ENCODE measurements around the gene SNHG17.

Gene SNHG17

GRCh38 chr20:38430679-38431325, 4.3 kb downstream of the SNHG17 start:
- no peak overlapping the region for H3K27ac ChIP-seq (ENCODE audit: low read length)
- DNase-seq: no peak
- H3K36me3 ChIP-seq (ENCODE audit: insufficient read depth, low read length): peaks cover 88% of the 10 kb centered on the region
- no peak for ATAC-seq (ENCODE audit: insufficient read depth, low read depth)
- TF ChIP-seq EZH2 (IDR thresholded peaks at IDR 0.05; ENCODE audit: borderline replicate concordance, low read depth, low read length, severe bottlenecking): no peak
- no peak for TF ChIP-seq CTCF (IDR thresholded peaks at IDR 0.05; ENCODE audit: borderline replicate concordance, extremely low read depth, low read length, poor library complexity, severe bottlenecking)
- H3K9me3 ChIP-seq (ENCODE audit: insufficient read depth, low read length, severe bottlenecking): no peaks in the 10 kb centered on the region
- peaks cover 89% of the 10 kb centered on the region for H3K79me2 ChIP-seq (ENCODE audit: insufficient read depth, low read length)
- peak overlapping the region; percentile 91; the same call in 1 of the 2 replicates for H3K4me2 ChIP-seq (ENCODE audit: insufficient read depth, low read length)
- H3K4me3 ChIP-seq (ENCODE audit: low read depth in 1 of 2, low read length in 2 of 2): peak overlapping the region in 1 of 2 experiments; percentile 80; a peak in 1 of 4 replicates
- H3K9ac ChIP-seq (ENCODE audit: low read depth, low read length): no peak overlapping the region
- H2AFZ ChIP-seq (ENCODE audit: low read depth, low read length): no peak overlapping the region
- H3K4me1 ChIP-seq (ENCODE audit: insufficient read depth, low read length): peaks cover 59% of the 10 kb centered on the region
- H4K20me1 ChIP-seq (ENCODE audit: insufficient read depth, low read length): peaks cover 83% of the 10 kb centered on the region
- no peaks in the 10 kb centered on the region for H3K27me3 ChIP-seq (ENCODE audit: insufficient read depth, low read length, poor library complexity)

GRCh38 chr20:38429301-38429700, 5.8 kb downstream of the SNHG17 start:
- Histone ChIP-seq H3K4me1 (ENCODE audit: insufficient read depth, low read length) (peaks cover 52% of the 10 kb centered on the region), H3K9ac (ENCODE audit: low read depth, low read length) (no peak overlapping the region), H3K79me2 (ENCODE audit: insufficient read depth, low read length) (peaks cover 95% of the 10 kb centered on the region), H3K27ac (ENCODE audit: low read length) (no peak overlapping the region), H3K4me2 (ENCODE audit: insufficient read depth, low read length) (peak overlapping the region; percentile 36; the same call in 1 of the 2 replicates), H2AFZ (ENCODE audit: low read depth, low read length) (no peak overlapping the region), H3K9me3 (ENCODE audit: insufficient read depth, low read length, severe bottlenecking) (no peaks in the 10 kb centered on the region), H3K4me3 (ENCODE audit: low read depth in 1 of 2, low read length in 2 of 2) (no peak overlapping the region), H3K36me3 (ENCODE audit: insufficient read depth, low read length) (peaks cover 95% of the 10 kb centered on the region), H3K27me3 (ENCODE audit: insufficient read depth, low read length, poor library complexity) (no peaks in the 10 kb centered on the region), H4K20me1 (ENCODE audit: insufficient read depth, low read length) (peaks cover 96% of the 10 kb centered on the region)
- ATAC-seq (ENCODE audit: insufficient read depth, low read depth) (no peak), DNase-seq (no peak)
- TF ChIP-seq CTCF (IDR thresholded peaks at IDR 0.05; ENCODE audit: borderline replicate concordance, extremely low read depth, low read length, poor library complexity, severe bottlenecking) (no peak), EZH2 (IDR thresholded peaks at IDR 0.05; ENCODE audit: borderline replicate concordance, low read depth, low read length, severe bottlenecking) (no peak)

GRCh38 chr20:38428800-38429199, 6.3 kb downstream of the SNHG17 start:
- H3K4me3 ChIP-seq (ENCODE audit: low read depth in 1 of 2, low read length in 2 of 2): no peak overlapping the region
- peaks cover 47% of the 10 kb centered on the region for H3K4me1 ChIP-seq (ENCODE audit: insufficient read depth, low read length)
- H3K9me3 ChIP-seq (ENCODE audit: insufficient read depth, low read length, severe bottlenecking): no peaks in the 10 kb centered on the region
- no peaks in the 10 kb centered on the region for H3K27me3 ChIP-seq (ENCODE audit: insufficient read depth, low read length, poor library complexity)
- peaks cover 94% of the 10 kb centered on the region for H4K20me1 ChIP-seq (ENCODE audit: insufficient read depth, low read length)
- H3K36me3 ChIP-seq (ENCODE audit: insufficient read depth, low read length): peaks cover 95% of the 10 kb centered on the region
- ATAC-seq (ENCODE audit: insufficient read depth, low read depth) (no peak), DNase-seq (no peak)
- no peak overlapping the region for H2AFZ ChIP-seq (ENCODE audit: low read depth, low read length)
- H3K79me2 ChIP-seq (ENCODE audit: insufficient read depth, low read length): peaks cover 93% of the 10 kb centered on the region
- TF ChIP-seq CTCF (IDR thresholded peaks at IDR 0.05; ENCODE audit: borderline replicate concordance, extremely low read depth, low read length, poor library complexity, severe bottlenecking) (no peak), EZH2 (IDR thresholded peaks at IDR 0.05; ENCODE audit: borderline replicate concordance, low read depth, low read length, severe bottlenecking) (no peak)
- no peak overlapping the region for H3K27ac ChIP-seq (ENCODE audit: low read length)
- H3K9ac ChIP-seq (ENCODE audit: low read depth, low read length): no peak overlapping the region
- H3K4me2 ChIP-seq (ENCODE audit: insufficient read depth, low read length): peak overlapping the region; percentile 36; the same call in 1 of the 2 replicates

Measured in DND-41 (cell line).